Body of pancreas (tissue), 4 donors: ENCODE results near the gene SUSD3.

Source experiments
- CTCF ChIP-seq, 7 experiments: fragments of 450-650 bp in 4 of 7; fragments of 200-600 bp in 3 of 7; sonication (generic) in 3 of 7; IDR thresholded peaks; one replicate each; pipeline ENCODE4 v1.5.1; 2016 to 2019; ENCODE audit warnings: antibody characterized with exemption in 7 of 7
- POLR2A ChIP-seq, 3 donors: fragments of 450-650 bp; IDR thresholded peaks; one replicate each; pipeline ENCODE4 v1.6.1; 2016; ENCODE audit warnings: antibody characterized with exemption in 3 of 3, mild to moderate bottlenecking in 2 of 3

- TF ChIP-seq CTCF (IDR thresholded peaks at IDR 0.05) (no peak), POLR2A (IDR thresholded peaks at IDR 0.05) (no peak)
Observed at GRCh38 chr9:93061260-93061751, 2.8 kb downstream of the SUSD3 start.
